Prostate gland (tissue), 2 donors: Measurements from ENCODE around the gene FAM185A.

Experiments used
- CTCF ChIP-seq, 4 experiments: fragments of 200-600 bp in 2 of 4; fragments of 450-650 bp in 2 of 4; sonication (generic) in 2 of 4; IDR thresholded peaks; 1 replicate in 3 of 4; 2 replicates in 1 of 4; pipeline ENCODE4 v1.5.1; 2016 to 2019; ENCODE audit warnings: antibody characterized with exemption in 4 of 4, mild to moderate bottlenecking in 2 of 4, moderate library complexity in 2 of 4
- POLR2A ChIP-seq: fragments of 450-650 bp; IDR thresholded peaks from one replicate; pipeline ENCODE4 v1.6.1; 2016; ENCODE audit warnings: antibody characterized with exemption, mild to moderate bottlenecking
- POLR2AphosphoS5 ChIP-seq: sonication (generic); formaldehyde crosslinking; IDR thresholded peaks from one replicate; pipeline ENCODE4 v1.6.1; 2017; ENCODE audit warnings: antibody characterized with exemption

GRCh38 chr7:102823390-102824119 lies 74.8 kb downstream of the FAM185A start:
- no peak for TF ChIP-seq CTCF (IDR thresholded peaks at IDR 0.05)
- no peak for TF ChIP-seq POLR2AphosphoS5
- TF ChIP-seq POLR2A = no peak
